ENCODE data around the gene EXD3.

The EXD3 gene

GRCh38 chr9:137277329-137278041 lies 145.5 kb downstream of the EXD3 start, which contains the start of gene TOR4A:
TSS of gene TOR4A (plus strand) at chr9:137277726. CDS start at chr9:137278690, 964 bp downstream.
- DNase-seq (ENCODE audit: insufficient read length, low spot score) (no peak), FAIRE-seq (no peak)
- no peak for TF ChIP-seq CTCF (IDR thresholded peaks at IDR 0.05; ENCODE audit: insufficient read depth, missing control alignments)

GRCh38 chr9:137276473-137277328 lies 146.3 kb downstream of the EXD3 start:
- no peak for FAIRE-seq

GRCh38 chr9:137275588-137276472 lies 147.1 kb downstream of the EXD3 start:
- TF ChIP-seq CTCF (IDR thresholded peaks at IDR 0.05; ENCODE audit: insufficient read depth, missing control alignments): no peak
- FAIRE-seq: no peak
- DNase-seq (ENCODE audit: insufficient read length, low spot score): no peak

More at GRCh38 chr9:137276473-137277328, 146.3 kb downstream of the EXD3 start:
- no peak for TF ChIP-seq CTCF (IDR thresholded peaks at IDR 0.05; ENCODE audit: insufficient read depth, missing control alignments)
- DNase-seq (ENCODE audit: insufficient read length, low spot score): no peak

- no peak for DNase-seq (ENCODE audit: insufficient read length, low spot score)
- no peak for TF ChIP-seq CTCF (IDR thresholded peaks at IDR 0.05; ENCODE audit: insufficient read depth, missing control alignments)
- FAIRE-seq: no peak
Measured at GRCh38 chr9:137275203-137275587, 147.8 kb downstream of the EXD3 start.

GRCh38 chr9:137273611-137274320 lies 149.2 kb downstream of the EXD3 start:
- TF ChIP-seq CTCF (IDR thresholded peaks at IDR 0.05; ENCODE audit: insufficient read depth, missing control alignments): no peak
- FAIRE-seq (no peak), DNase-seq (ENCODE audit: insufficient read length, low spot score) (no peak)

GRCh38 chr9:137273095-137273490 lies 149.9 kb downstream of the EXD3 start:
- TF ChIP-seq CTCF (IDR thresholded peaks at IDR 0.05; ENCODE audit: insufficient read depth, missing control alignments): no peak
- FAIRE-seq (no peak), DNase-seq (ENCODE audit: insufficient read length, low spot score) (no peak)
